SK-N-SH treated with all-trans-retinoic acid at 6 μM for 48 hours (cell line): ENCODE data around the gene KRT7.

Experiments used
- ATAC-seq: fragments of 200-7000 bp; cut with Tn5 transposase; 3 replicates; pipeline ENCODE4 v1.9.1; 2020; ENCODE audit warnings: mild to moderate bottlenecking, moderate library complexity
- BACH2 ChIP-seq: fragments of 250-450 bp; sonication (Bioruptor Pico); IDR thresholded peaks from 2 replicates; pipeline ENCODE4 v1.9.0; 2021; ENCODE audit warnings: mild to moderate bottlenecking, borderline replicate concordance
- CSDC2 ChIP-seq: fragments of 250-450 bp; sonication (Bioruptor Pico); IDR thresholded peaks from 2 replicates; pipeline ENCODE4 v1.5.0; 2020; ENCODE audit warnings: mild to moderate bottlenecking, moderate library complexity
- GLIS3 ChIP-seq: fragments of 250-450 bp; sonication (Bioruptor Pico); IDR thresholded peaks from 2 replicates; pipeline ENCODE4 v1.5.0; 2020; ENCODE audit warnings: mild to moderate bottlenecking, moderate library complexity
- ISL1 ChIP-seq: fragments of 250-450 bp; sonication (Bioruptor Pico); IDR thresholded peaks from 2 replicates; pipeline ENCODE4 v2.1.2; 2022; ENCODE audit warnings: mild to moderate bottlenecking, moderate library complexity
- OSR1 ChIP-seq: fragments of 250-450 bp; sonication (Bioruptor Pico); IDR thresholded peaks from 2 replicates; pipeline ENCODE4 v1.8.0; 2022; ENCODE audit warnings: moderate library complexity, mild to moderate bottlenecking, inconsistent platforms
- SNAI2 ChIP-seq: fragments of 250-450 bp; sonication (Bioruptor Pico); IDR thresholded peaks from 2 replicates; pipeline ENCODE4 v1.5.0; 2020; ENCODE audit warnings: mild to moderate bottlenecking, moderate library complexity
- TCF4 ChIP-seq: fragments of 250-450 bp; sonication (Bioruptor Pico); IDR thresholded peaks from 2 replicates; pipeline ENCODE4 v1.8.0; 2021; ENCODE audit warnings: mild to moderate bottlenecking, moderate library complexity, borderline replicate concordance
- TOX ChIP-seq: fragments of 250-450 bp; sonication (Bioruptor Pico); IDR thresholded peaks from 2 replicates; pipeline ENCODE4 v1.8.0; 2021; ENCODE audit warnings: mild to moderate bottlenecking, moderate library complexity, borderline replicate concordance
- ZC3H10 ChIP-seq: fragments of 250-450 bp; sonication (Bioruptor Pico); IDR thresholded peaks from 2 replicates; pipeline ENCODE4 v1.5.1; 2021; ENCODE audit warnings: mild to moderate bottlenecking, moderate library complexity
- ZNF565 ChIP-seq: fragments of 450-650 bp; formaldehyde crosslinking; conservative IDR thresholded peaks from 2 replicates; pipeline ENCODE4 v1.5.0; 2020; ENCODE audit warnings: low read depth, mild to moderate bottlenecking, moderate library complexity
- ZNF70 ChIP-seq: fragments of 450-650 bp; formaldehyde crosslinking; IDR thresholded peaks from 2 replicates; pipeline ENCODE4 v1.5.0; 2020; ENCODE audit warnings: mild to moderate bottlenecking, moderate library complexity
- ZNF8 ChIP-seq: fragments of 450-650 bp; formaldehyde crosslinking; IDR thresholded peaks from 2 replicates; pipeline ENCODE4 v1.5.0; 2020; ENCODE audit warnings: mild to moderate bottlenecking, moderate library complexity
- TF ChIP-seq, protein P1 (sequence below): fragments of 250-450 bp; sonication (Bioruptor Pico); IDR thresholded peaks from 2 replicates; pipeline ENCODE4 v1.5.0; 2020; ENCODE audit warnings: mild to moderate bottlenecking, moderate library complexity
- TF ChIP-seq, protein P2 (sequence below): fragments of 250-450 bp; sonication (Bioruptor Pico); IDR thresholded peaks from 2 replicates; pipeline ENCODE4 v1.8.0; 2020; ENCODE audit warnings: mild to moderate bottlenecking, moderate library complexity, borderline replicate concordance
- TF ChIP-seq, protein P3 (sequence below): fragments of 250-450 bp; sonication (Bioruptor Pico); IDR thresholded peaks from 2 replicates; pipeline ENCODE4 v1.5.1; 2021; ENCODE audit warnings: mild to moderate bottlenecking, moderate library complexity
- TF ChIP-seq, protein P4 (sequence below): fragments of 250-450 bp; sonication (Bioruptor Pico); IDR thresholded peaks from 2 replicates; pipeline ENCODE4 v1.5.1; 2020; ENCODE audit warnings: low read depth, mild to moderate bottlenecking, moderate library complexity

The KRT7 gene

DNA sequence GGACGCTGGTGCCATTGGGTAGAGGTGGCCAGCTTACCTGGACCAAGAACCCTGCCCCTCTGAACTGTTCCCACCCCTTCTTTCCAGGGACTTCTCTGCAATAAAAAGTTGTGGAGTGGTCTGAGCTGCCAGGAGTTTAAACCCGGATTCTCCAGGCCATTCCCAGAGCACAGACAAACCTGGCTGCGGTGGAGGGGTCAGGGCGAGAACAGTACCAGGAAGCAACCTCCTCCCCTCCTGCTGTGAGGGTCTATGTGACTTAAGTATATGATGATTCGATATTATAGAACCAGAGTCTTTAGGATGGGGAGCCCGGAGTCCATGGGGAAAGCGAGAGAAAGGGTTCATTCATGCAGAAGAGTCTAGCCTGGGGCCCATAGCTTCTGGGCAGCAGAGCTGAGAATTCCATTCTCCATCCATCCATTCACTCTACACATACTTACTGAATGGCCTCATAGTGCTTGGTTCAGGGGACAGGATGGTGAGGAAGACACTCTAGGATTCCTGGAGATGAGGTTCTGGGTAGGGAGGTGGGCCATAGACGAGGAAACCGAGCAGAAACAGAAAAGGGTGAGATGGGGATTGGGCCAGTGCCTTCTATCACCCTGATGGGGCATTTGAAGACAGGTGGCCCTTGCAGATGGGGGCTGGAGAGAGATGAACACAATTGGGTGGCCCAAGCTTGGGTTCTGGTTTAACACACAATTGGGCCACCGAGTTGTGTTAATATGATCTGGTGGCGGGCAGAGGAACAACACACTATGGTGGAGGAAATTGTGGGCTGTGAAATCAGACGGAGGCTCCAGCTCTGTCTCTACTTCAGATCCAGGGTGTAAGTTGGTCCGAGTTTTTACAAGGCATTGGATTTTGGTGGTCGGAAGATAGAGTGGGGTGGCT, 46.6 kb downstream of the KRT7 start:
- ATAC-seq, result no peak
- TF ChIP-seq SNAI2 (CRISPR knock-in tag), result no peak
- TF ChIP-seq TOX, result no peak
- TF ChIP-seq ZNF565 (CRISPR knock-in tag), result no peak
- TF ChIP-seq, protein P1, sequence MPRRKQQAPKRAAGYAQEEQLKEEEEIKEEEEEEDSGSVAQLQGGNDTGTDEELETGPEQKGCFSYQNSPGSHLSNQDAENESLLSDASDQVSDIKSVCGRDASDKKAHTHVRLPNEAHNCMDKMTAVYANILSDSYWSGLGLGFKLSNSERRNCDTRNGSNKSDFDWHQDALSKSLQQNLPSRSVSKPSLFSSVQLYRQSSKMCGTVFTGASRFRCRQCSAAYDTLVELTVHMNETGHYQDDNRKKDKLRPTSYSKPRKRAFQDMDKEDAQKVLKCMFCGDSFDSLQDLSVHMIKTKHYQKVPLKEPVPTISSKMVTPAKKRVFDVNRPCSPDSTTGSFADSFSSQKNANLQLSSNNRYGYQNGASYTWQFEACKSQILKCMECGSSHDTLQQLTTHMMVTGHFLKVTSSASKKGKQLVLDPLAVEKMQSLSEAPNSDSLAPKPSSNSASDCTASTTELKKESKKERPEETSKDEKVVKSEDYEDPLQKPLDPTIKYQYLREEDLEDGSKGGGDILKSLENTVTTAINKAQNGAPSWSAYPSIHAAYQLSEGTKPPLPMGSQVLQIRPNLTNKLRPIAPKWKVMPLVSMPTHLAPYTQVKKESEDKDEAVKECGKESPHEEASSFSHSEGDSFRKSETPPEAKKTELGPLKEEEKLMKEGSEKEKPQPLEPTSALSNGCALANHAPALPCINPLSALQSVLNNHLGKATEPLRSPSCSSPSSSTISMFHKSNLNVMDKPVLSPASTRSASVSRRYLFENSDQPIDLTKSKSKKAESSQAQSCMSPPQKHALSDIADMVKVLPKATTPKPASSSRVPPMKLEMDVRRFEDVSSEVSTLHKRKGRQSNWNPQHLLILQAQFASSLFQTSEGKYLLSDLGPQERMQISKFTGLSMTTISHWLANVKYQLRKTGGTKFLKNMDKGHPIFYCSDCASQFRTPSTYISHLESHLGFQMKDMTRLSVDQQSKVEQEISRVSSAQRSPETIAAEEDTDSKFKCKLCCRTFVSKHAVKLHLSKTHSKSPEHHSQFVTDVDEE, result no peak
- no peak for TF ChIP-seq CSDC2 (CRISPR knock-in tag)
- no peak for TF ChIP-seq ZNF8
- TF ChIP-seq BACH2 (CRISPR knock-in tag), result no peak
- no peak for TF ChIP-seq ZNF70

DNA sequence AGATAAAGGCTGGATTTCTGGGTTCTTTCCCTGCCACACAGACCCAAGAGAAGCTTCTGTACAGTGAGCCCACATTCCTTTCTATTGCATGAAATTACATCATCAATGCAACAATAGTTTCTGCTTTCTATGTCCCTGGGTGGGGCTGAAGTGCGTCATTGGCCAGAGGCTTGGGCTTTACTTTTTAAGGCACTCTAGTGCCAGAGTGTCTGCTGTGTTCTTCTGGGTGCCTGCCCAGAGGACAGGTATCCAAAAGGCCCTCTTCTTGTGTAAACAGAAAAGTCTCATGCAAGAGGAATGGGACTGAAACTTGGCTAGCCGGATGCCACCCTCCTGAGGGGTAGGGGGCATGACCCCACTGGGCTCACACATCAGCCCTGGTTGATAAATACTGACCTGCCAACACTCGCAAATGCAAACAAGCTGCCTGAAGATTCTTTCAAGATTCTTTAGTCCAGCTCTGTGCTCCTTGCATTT, 47.3 kb downstream of the KRT7 start:
- TF ChIP-seq ZNF8, result no peak
- TF ChIP-seq OSR1 (CRISPR knock-in tag), result no peak
- TF ChIP-seq ZNF70, result no peak
- TF ChIP-seq, protein P2, sequence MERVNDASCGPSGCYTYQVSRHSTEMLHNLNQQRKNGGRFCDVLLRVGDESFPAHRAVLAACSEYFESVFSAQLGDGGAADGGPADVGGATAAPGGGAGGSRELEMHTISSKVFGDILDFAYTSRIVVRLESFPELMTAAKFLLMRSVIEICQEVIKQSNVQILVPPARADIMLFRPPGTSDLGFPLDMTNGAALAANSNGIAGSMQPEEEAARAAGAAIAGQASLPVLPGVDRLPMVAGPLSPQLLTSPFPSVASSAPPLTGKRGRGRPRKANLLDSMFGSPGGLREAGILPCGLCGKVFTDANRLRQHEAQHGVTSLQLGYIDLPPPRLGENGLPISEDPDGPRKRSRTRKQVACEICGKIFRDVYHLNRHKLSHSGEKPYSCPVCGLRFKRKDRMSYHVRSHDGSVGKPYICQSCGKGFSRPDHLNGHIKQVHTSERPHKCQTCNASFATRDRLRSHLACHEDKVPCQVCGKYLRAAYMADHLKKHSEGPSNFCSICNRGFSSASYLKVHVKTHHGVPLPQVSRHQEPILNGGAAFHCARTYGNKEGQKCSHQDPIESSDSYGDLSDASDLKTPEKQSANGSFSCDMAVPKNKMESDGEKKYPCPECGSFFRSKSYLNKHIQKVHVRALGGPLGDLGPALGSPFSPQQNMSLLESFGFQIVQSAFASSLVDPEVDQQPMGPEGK (CRISPR knock-in tag), result no peak
- TF ChIP-seq, protein P1, result no peak
- no peak for TF ChIP-seq TOX
- TF ChIP-seq ISL1, result no peak
- no peak for TF ChIP-seq ZC3H10 (CRISPR knock-in tag)
- TF ChIP-seq GLIS3 (CRISPR knock-in tag), result no peak
- TF ChIP-seq, protein P3, sequence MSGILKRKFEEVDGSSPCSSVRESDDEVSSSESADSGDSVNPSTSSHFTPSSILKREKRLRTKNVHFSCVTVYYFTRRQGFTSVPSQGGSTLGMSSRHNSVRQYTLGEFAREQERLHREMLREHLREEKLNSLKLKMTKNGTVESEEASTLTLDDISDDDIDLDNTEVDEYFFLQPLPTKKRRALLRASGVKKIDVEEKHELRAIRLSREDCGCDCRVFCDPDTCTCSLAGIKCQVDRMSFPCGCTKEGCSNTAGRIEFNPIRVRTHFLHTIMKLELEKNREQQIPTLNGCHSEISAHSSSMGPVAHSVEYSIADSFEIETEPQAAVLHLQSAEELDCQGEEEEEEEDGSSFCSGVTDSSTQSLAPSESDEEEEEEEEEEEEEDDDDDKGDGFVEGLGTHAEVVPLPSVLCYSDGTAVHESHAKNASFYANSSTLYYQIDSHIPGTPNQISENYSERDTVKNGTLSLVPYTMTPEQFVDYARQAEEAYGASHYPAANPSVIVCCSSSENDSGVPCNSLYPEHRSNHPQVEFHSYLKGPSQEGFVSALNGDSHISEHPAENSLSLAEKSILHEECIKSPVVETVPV (CRISPR knock-in tag), result no peak
- TF ChIP-seq, protein P4, sequence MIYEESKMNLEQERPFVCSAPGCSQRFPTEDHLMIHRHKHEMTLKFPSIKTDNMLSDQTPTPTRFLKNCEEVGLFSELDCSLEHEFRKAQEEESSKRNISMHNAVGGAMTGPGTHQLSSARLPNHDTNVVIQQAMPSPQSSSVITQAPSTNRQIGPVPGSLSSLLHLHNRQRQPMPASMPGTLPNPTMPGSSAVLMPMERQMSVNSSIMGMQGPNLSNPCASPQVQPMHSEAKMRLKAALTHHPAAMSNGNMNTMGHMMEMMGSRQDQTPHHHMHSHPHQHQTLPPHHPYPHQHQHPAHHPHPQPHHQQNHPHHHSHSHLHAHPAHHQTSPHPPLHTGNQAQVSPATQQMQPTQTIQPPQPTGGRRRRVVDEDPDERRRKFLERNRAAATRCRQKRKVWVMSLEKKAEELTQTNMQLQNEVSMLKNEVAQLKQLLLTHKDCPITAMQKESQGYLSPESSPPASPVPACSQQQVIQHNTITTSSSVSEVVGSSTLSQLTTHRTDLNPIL (CRISPR knock-in tag), result no peak
- no peak for TF ChIP-seq TCF4
- no peak for TF ChIP-seq ZNF565 (CRISPR knock-in tag)
- peak; percentile 67 for ATAC-seq

DNA sequence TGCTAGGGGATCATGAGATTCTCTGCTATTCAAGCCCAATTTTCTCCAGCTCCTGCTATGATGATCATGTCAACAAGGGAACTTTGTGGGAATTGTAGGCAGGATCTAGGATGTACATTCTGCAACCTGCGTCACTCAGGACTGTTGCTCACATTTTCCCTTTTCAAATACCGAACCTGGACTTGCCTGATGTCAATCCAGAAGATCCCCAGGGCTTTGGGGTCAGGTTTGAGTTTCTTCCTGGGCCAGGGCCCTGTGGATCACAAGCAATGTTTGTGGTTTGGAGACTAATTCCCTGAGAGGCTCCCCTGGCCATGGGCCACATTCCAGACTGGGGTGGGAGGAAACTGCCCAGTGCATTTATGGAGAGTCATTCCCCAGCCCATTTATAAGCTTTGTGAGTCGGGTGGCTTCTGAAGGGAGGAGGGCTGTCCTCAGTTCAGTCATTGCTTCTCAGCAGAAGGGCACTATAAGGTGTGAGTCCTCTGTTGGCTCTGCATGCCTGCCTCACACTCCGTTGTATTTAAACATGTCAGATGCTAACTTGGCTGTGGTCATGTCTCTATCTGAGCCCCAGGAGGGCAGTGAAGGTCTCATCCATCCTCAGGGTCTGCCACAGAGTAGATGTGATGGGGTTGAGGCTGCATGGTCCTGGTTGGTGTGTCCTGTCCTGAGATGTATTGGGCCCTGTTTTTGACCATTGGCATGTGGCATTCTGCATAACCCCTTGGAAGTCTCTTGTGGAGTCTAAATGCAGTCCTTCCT, 47.9 kb downstream of the KRT7 start:
- ATAC-seq, result peak; percentile 77
- TF ChIP-seq, protein P2 (CRISPR knock-in tag), result no peak
- peak; percentile 59; the same call in 1 of the 2 replicates for TF ChIP-seq TOX
